Thymus (tissue), 11 donors: Measurements from ENCODE around the gene ANO2. TPM values are rescaled to one million over a fixed set of nuclear protein-coding genes. Genes with fewer than 3 reads are reported as not detected.

Source experiments
- DNase-seq, 9 donors: peaks; one replicate each; pipeline ENCODE4 v3.0.0-alpha.2; 2013; ENCODE audit warnings: low spot score in 9 of 9, low read depth in 6 of 9, missing footprints in 1 of 9
- H3K27ac ChIP-seq, 2 donors: one replicate each; pipeline ENCODE4 v1.5.1; 2013; ENCODE audit warnings: control low read depth in 1 of 2, low read depth in 1 of 2, low read length in 1 of 2, mild to moderate bottlenecking in 1 of 2, moderate library complexity in 1 of 2
- H3K27me3 ChIP-seq, 2 donors: one replicate each; pipeline ENCODE4 v1.5.1; 2013; ENCODE audit warnings: low read length in 1 of 2; ENCODE audit not compliant: control insufficient read depth in 2 of 2, insufficient read depth in 1 of 2
- H3K36me3 ChIP-seq, 2 donors: one replicate each; pipeline ENCODE4 v1.5.1; 2013; ENCODE audit warnings: low read length in 1 of 2, mild to moderate bottlenecking in 1 of 2, moderate library complexity in 1 of 2; ENCODE audit not compliant: control insufficient read depth in 2 of 2, insufficient read depth in 2 of 2
- H3K4me1 ChIP-seq, 2 donors: one replicate each; pipeline ENCODE4 v1.5.1; 2013; ENCODE audit warnings: low read length in 2 of 2; ENCODE audit not compliant: control insufficient read depth in 2 of 2, insufficient read depth in 2 of 2
- H3K4me3 ChIP-seq, 2 donors: one replicate each; pipeline ENCODE4 v1.5.1; 2013; ENCODE audit warnings: low read length in 2 of 2, control low read depth in 1 of 2, mild to moderate bottlenecking in 1 of 2
- H3K9me3 ChIP-seq, 2 donors: one replicate each; pipeline ENCODE4 v1.5.1; 2013; ENCODE audit warnings: low read length in 1 of 2, mild to moderate bottlenecking in 1 of 2; ENCODE audit not compliant: control insufficient read depth in 2 of 2, insufficient read depth in 1 of 2
- WGBS: extraction: QIAGEN DNeasy Blood & Tissue Kit; methylation state at CpG from one replicate; pipeline ENCODE4 v1.1.7; 2013; 5-methylcytosine and 5-hydroxymethylcytosine counted together
- polyA plus RNA-seq: library from polyadenylated mRNA; stranded (reverse); fragments of 200-250 nt; gene quantifications from one replicate; pipeline ENCODE4 v1.2.3, GENCODE V29; 2013
- total RNA-seq: library from RNA; stranded (reverse); fragments of 120-200 nt; gene quantifications from one replicate; pipeline ENCODE4 v1.2.4, GENCODE V29; 2013
- donor health status: healthy.

Gene ANO2
- total and polyA plus RNA-seq, 2 donors: 0.57 to 1.4 TPM

GRCh38 chr12:5807514-5808219 is 137.4 kb downstream of the ANO2 start:
- H3K4me1 ChIP-seq: no peaks in the 10 kb centered on the region

GRCh38 chr12:5807090-5807414 is 138.0 kb downstream of the ANO2 start:
- 96% methylated on average over 6 of the region's 6 CpGs for whole genome bisulfite sequencing
- H3K4me1 ChIP-seq: no peaks in the 10 kb centered on the region
- no peak overlapping the region for H3K4me3 ChIP-seq
- no peak for DNase-seq
- H3K27me3 ChIP-seq: peaks cover 0 to 3% of the 10 kb centered on the region in 2 donors
- H3K27ac ChIP-seq: no peak overlapping the region
- H3K36me3 ChIP-seq: no peaks in the 10 kb centered on the region
- H3K9me3 ChIP-seq: peaks cover 0 to 1% of the 10 kb centered on the region in 2 donors

More at GRCh38 chr12:5807514-5808219, 137.4 kb downstream of the ANO2 start:
- no peak for DNase-seq
- Histone ChIP-seq H3K27ac (no peak overlapping the region), H3K27me3 (peaks cover 0 to 3% of the 10 kb centered on the region in 2 donors), H3K4me3 (no peak overlapping the region), H3K36me3 (no peaks in the 10 kb centered on the region), H3K9me3 (peaks cover 0 to 1% of the 10 kb centered on the region in 2 donors)
- WGBS: 81% methylated on average over 8 of the region's 8 CpGs

GRCh38 chr12:5806371-5807089 is 138.5 kb downstream of the ANO2 start:
- no peaks in the 10 kb centered on the region for H3K36me3 ChIP-seq
- H3K27ac ChIP-seq: no peak overlapping the region
- 91% methylated on average over 10 of the region's 10 CpGs for WGBS
- no peaks in the 10 kb centered on the region for H3K4me1 ChIP-seq
- no peak overlapping the region for H3K4me3 ChIP-seq
- DNase-seq: no peak
- peaks cover 0 to 1% of the 10 kb centered on the region in 2 donors for H3K9me3 ChIP-seq
- peaks cover 0 to 3% of the 10 kb centered on the region in 2 donors for H3K27me3 ChIP-seq

GRCh38 chr12:5803532-5803931 is 141.5 kb downstream of the ANO2 start:
- no peak for DNase-seq
- no peaks in the 10 kb centered on the region for H3K36me3 ChIP-seq
- peaks cover 0 to 1% of the 10 kb centered on the region in 2 donors for H3K9me3 ChIP-seq
- 92% methylated on average over 7 of the region's 7 CpGs for WGBS
- H3K4me1 ChIP-seq: no peaks in the 10 kb centered on the region
- H3K27me3 ChIP-seq: peaks cover 0 to 3% of the 10 kb centered on the region in 2 donors
- no peak overlapping the region for H3K4me3 ChIP-seq
- no peak overlapping the region for H3K27ac ChIP-seq

- H3K27me3 ChIP-seq: peaks cover 0 to under 1% of the 10 kb centered on the region in 2 donors
- DNase-seq: no peak
- H3K36me3 ChIP-seq: no peaks in the 10 kb centered on the region
- no peaks in the 10 kb centered on the region for H3K9me3 ChIP-seq
- no peak overlapping the region for H3K27ac ChIP-seq
- WGBS: 91% methylated on average over 12 of the region's 12 CpGs
- no peaks in the 10 kb centered on the region for H3K4me1 ChIP-seq
- no peak overlapping the region for H3K4me3 ChIP-seq
Measured at GRCh38 chr12:5798242-5799015, 146.6 kb downstream of the ANO2 start.

GRCh38 chr12:5797661-5798060 is 147.4 kb downstream of the ANO2 start:
- no peak for DNase-seq
- 92% methylated on average over 9 of the region's 9 CpGs for WGBS
- H3K27me3 ChIP-seq: no peaks in the 10 kb centered on the region
- no peaks in the 10 kb centered on the region for H3K9me3 ChIP-seq
- H3K4me1 ChIP-seq: no peaks in the 10 kb centered on the region
- H3K4me3 ChIP-seq: no peak overlapping the region
- H3K36me3 ChIP-seq: no peaks in the 10 kb centered on the region
- H3K27ac ChIP-seq: no peak overlapping the region

- 93% methylated on average over 8 of the region's 8 CpGs for WGBS
- Histone ChIP-seq H3K27ac (no peak overlapping the region), H3K4me1 (no peaks in the 10 kb centered on the region), H3K4me3 (no peak overlapping the region), H3K36me3 (no peaks in the 10 kb centered on the region), H3K9me3 (no peaks in the 10 kb centered on the region), H3K27me3 (no peaks in the 10 kb centered on the region)
- no peak for DNase-seq
Measured at GRCh38 chr12:5796959-5797225, 148.2 kb downstream of the ANO2 start.

GRCh38 chr12:5796171-5796958 is 148.7 kb downstream of the ANO2 start:
- DNase-seq: peak in 5 of 9 donors; percentile 3 to 16 (median 5)
- H3K4me1 ChIP-seq: no peaks in the 10 kb centered on the region
- 53% methylated on average over 14 of the region's 14 CpGs for WGBS
- H3K4me3 ChIP-seq: no peak overlapping the region
- H3K27me3 ChIP-seq: no peaks in the 10 kb centered on the region
- H3K27ac ChIP-seq: no peak overlapping the region
- H3K36me3 ChIP-seq: no peaks in the 10 kb centered on the region
- H3K9me3 ChIP-seq: no peaks in the 10 kb centered on the region
